ENCODE results near the gene LBR.
A peak's percentile ranks its signal among the peaks of the same experiment; 100 is the strongest.
"Not testable (repeated sequence)": the region's sequence is repeated elsewhere in the genome, so short reads cannot be mapped to it uniquely, and the experiment has no call there.

The LBR gene

GRCh38 chr1:225474439-225474985 lies 46.7 kb upstream of the LBR start:
- H3K4me3 ChIP-seq = no peak overlapping the region
- DNase-seq = peak; percentile 19 to 55
- intact Hi-C loops (cut with DNase I; ENCODE audit: low total_unique reads) = loop anchor here (2.0 to 5.0 kb wide), 4 partner anchors 300 to 502 kb away; no protein-coding TSS in a partner anchor

GRCh38 chr1:225473676-225474438 lies 46.0 kb upstream of the LBR start:
- intact Hi-C loops (cut with DNase I; ENCODE audit: low total_unique reads) = loop anchor here (2.0 to 5.0 kb wide), 4 partner anchors 301 to 503 kb away; no protein-coding TSS in a partner anchor
- peak; percentile 15 to 62 for DNase-seq
- not testable (repeated sequence) for H3K9me3 ChIP-seq, H3K27ac ChIP-seq, H3K4me3 ChIP-seq, H3K27me3 ChIP-seq, H3K36me3 ChIP-seq
- peaks cover 0 to 11% (median 4%) of the 10 kb centered on the region in 4 donors for H3K4me1 ChIP-seq

More at GRCh38 chr1:225474439-225474985, 46.7 kb upstream of the LBR start:
- no peaks in the 10 kb centered on the region for H3K9me3 ChIP-seq
- no peak overlapping the region for H3K27ac ChIP-seq
- H3K27me3 ChIP-seq = no peaks in the 10 kb centered on the region
- no peaks in the 10 kb centered on the region for H3K36me3 ChIP-seq
- H3K4me1 ChIP-seq = peaks cover 0 to 11% (median 4%) of the 10 kb centered on the region in 4 donors
- TF ChIP-seq CTCF (IDR thresholded peaks at IDR 0.05) = no peak

- not testable (repeated sequence) for H3K4me3 ChIP-seq, H3K27me3 ChIP-seq, H3K36me3 ChIP-seq, H3K9me3 ChIP-seq, H3K27ac ChIP-seq
- intact Hi-C loops (cut with DNase I; ENCODE audit: low total_unique reads) = loop anchor here (5.0 kb wide), 1 partner anchor 374 kb away; no protein-coding TSS in a partner anchor
- peak in 1 of 2 donors; percentile 14 for DNase-seq
- peaks cover 0 to 11% (median 4%) of the 10 kb centered on the region in 4 donors for H3K4me1 ChIP-seq
Measured at GRCh38 chr1:225473266-225473665, 45.4 kb upstream of the LBR start.

GRCh38 chr1:225471453-225472301 lies 43.8 kb upstream of the LBR start:
- no peak for TF ChIP-seq CTCF (IDR thresholded peaks at IDR 0.05)
- H3K27ac ChIP-seq = no peak overlapping the region
- no peaks in the 10 kb centered on the region for H3K27me3 ChIP-seq
- no peaks in the 10 kb centered on the region for H3K9me3 ChIP-seq
- no peaks in the 10 kb centered on the region for H3K36me3 ChIP-seq
- intact Hi-C loops (cut with DNase I; ENCODE audit: low total_unique reads) = loop anchor here (5.0 kb wide), 1 partner anchor 376 kb away; no protein-coding TSS in a partner anchor
- peak; percentile 15 to 57 for DNase-seq
- H3K4me3 ChIP-seq = no peak overlapping the region
- peaks cover 0 to 11% (median 4%) of the 10 kb centered on the region in 4 donors for H3K4me1 ChIP-seq

- no peaks in the 10 kb centered on the region for H3K36me3 ChIP-seq
- H3K4me3 ChIP-seq = no peak overlapping the region
- no peak for TF ChIP-seq CTCF (IDR thresholded peaks at IDR 0.05)
- H3K27me3 ChIP-seq = no peaks in the 10 kb centered on the region
- H3K9me3 ChIP-seq = no peaks in the 10 kb centered on the region
- H3K27ac ChIP-seq = no peak overlapping the region
- intact Hi-C loops (cut with DNase I; ENCODE audit: low total_unique reads) = loop anchor here (5.0 kb wide), 1 partner anchor 376 kb away; no protein-coding TSS in a partner anchor
- no peak for DNase-seq
- peaks cover 0 to 11% (median 4%) of the 10 kb centered on the region in 4 donors for H3K4me1 ChIP-seq
Measured at GRCh38 chr1:225471109-225471452, 43.2 kb upstream of the LBR start.

GRCh38 chr1:225470211-225471108 lies 42.6 kb upstream of the LBR start:
- no peak for TF ChIP-seq CTCF (IDR thresholded peaks at IDR 0.05)
- H3K4me3 ChIP-seq = no peak overlapping the region
- H3K4me1 ChIP-seq = peaks cover 0 to 10% (median 4%) of the 10 kb centered on the region in 4 donors
- no peaks in the 10 kb centered on the region for H3K27me3 ChIP-seq
- intact Hi-C loops (cut with DNase I; ENCODE audit: low total_unique reads) = loop anchor here (5.0 kb wide), 1 partner anchor 377 kb away; no protein-coding TSS in a partner anchor
- H3K27ac ChIP-seq = no peak overlapping the region
- H3K36me3 ChIP-seq = no peaks in the 10 kb centered on the region
- H3K9me3 ChIP-seq = no peaks in the 10 kb centered on the region
- peak; percentile 16 to 58 for DNase-seq

Data from tibial artery (tissue), 4 donors.